ENCODE data around the gene CCDC9.

Gene CCDC9

GRCh38 chr19:47312366-47313006, 56.2 kb downstream of the CCDC9 start:
- no peak for ATAC-seq
- no peak for TF ChIP-seq ZFP30 (CRISPR knock-in tag; IDR thresholded peaks at IDR 0.05)

- TF ChIP-seq CSDC2 (CRISPR knock-in tag; IDR thresholded peaks at IDR 0.05) (no peak), TOX (CRISPR knock-in tag; IDR thresholded peaks at IDR 0.05; ENCODE audit: borderline replicate concordance) (no peak), ZFP30 (CRISPR knock-in tag; IDR thresholded peaks at IDR 0.05) (no peak), ZNF565 (CRISPR knock-in tag; conservative IDR thresholded peaks at IDR 0.05; ENCODE audit: low read depth) (no peak), BACH2 (CRISPR knock-in tag; IDR thresholded peaks at IDR 0.05; ENCODE audit: borderline replicate concordance) (no peak), PPARA (CRISPR knock-in tag; IDR thresholded peaks at IDR 0.05; ENCODE audit: borderline replicate concordance) (no peak), ESRRG (CRISPR knock-in tag; IDR thresholded peaks at IDR 0.05) (no peak), TSHZ2 (CRISPR knock-in tag; IDR thresholded peaks at IDR 0.05) (no peak)
- ATAC-seq = no peak
These were observed 57.5 kb downstream of the CCDC9 start for GRCh38 chr19:47313754-47314295.

- ATAC-seq = peak; percentile 78
- TF ChIP-seq TCF4 (CRISPR knock-in tag; IDR thresholded peaks at IDR 0.05; ENCODE audit: borderline replicate concordance) (no peak), CREB5 (CRISPR knock-in tag; IDR thresholded peaks at IDR 0.05; ENCODE audit: low read depth) (no peak), OSR1 (CRISPR knock-in tag; IDR thresholded peaks at IDR 0.05) (no peak), ZNF8 (CRISPR knock-in tag; IDR thresholded peaks at IDR 0.05) (peak; percentile 98), ZC3H10 (CRISPR knock-in tag; IDR thresholded peaks at IDR 0.05) (no peak), SNAI2 (CRISPR knock-in tag; IDR thresholded peaks at IDR 0.05) (no peak)
These were observed 58.9 kb downstream of the CCDC9 start for GRCh38 chr19:47315125-47315821.

GRCh38 chr19:47316513-47316912, 60.2 kb downstream of the CCDC9 start:
- ATAC-seq = no peak
- TF ChIP-seq CREB5 (CRISPR knock-in tag; IDR thresholded peaks at IDR 0.05; ENCODE audit: low read depth) (no peak), CSDC2 (CRISPR knock-in tag; IDR thresholded peaks at IDR 0.05) (no peak), GLIS3 (CRISPR knock-in tag; IDR thresholded peaks at IDR 0.05) (no peak), RARB (CRISPR knock-in tag; IDR thresholded peaks at IDR 0.05) (no peak), SNAI2 (CRISPR knock-in tag; IDR thresholded peaks at IDR 0.05) (no peak), BACH2 (CRISPR knock-in tag; IDR thresholded peaks at IDR 0.05; ENCODE audit: borderline replicate concordance) (no peak), TOX (CRISPR knock-in tag; IDR thresholded peaks at IDR 0.05; ENCODE audit: borderline replicate concordance) (no peak), ZC3H10 (CRISPR knock-in tag; IDR thresholded peaks at IDR 0.05) (no peak), ZFP3 (CRISPR knock-in tag; IDR thresholded peaks at IDR 0.05) (no peak), POU6F1 (CRISPR knock-in tag; IDR thresholded peaks at IDR 0.05; ENCODE audit: borderline replicate concordance, low read depth) (no peak), ZNF565 (CRISPR knock-in tag; conservative IDR thresholded peaks at IDR 0.05; ENCODE audit: low read depth) (no peak)

Data from SK-N-SH treated with all-trans-retinoic acid at 6 μM for 48 hours (cell line).